Thyroid gland (tissue), 4 donors: ENCODE measurements around the gene FGGY. TPM values are rescaled to one million over a fixed set of nuclear protein-coding genes. Genes with fewer than 3 reads are reported as not detected.

ENCODE experiments used
- DNase-seq, 2 donors: peaks; one replicate each; pipeline ENCODE4 v3.0.0-alpha.2; 2019
- H3K27ac ChIP-seq, 3 donors: fragments of 200-600 bp; sonication (generic); 1 replicate in 2 of 3; 2 replicates in 1 of 3; pipeline ENCODE4 v1.5.1; 2016 to 2019; ENCODE audit warnings: mild to moderate bottlenecking in 1 of 3, moderate library complexity in 1 of 3
- H3K27me3 ChIP-seq: fragments of 200-600 bp; sonication (generic); one replicate; pipeline ENCODE4 v1.5.1; 2019
- H3K36me3 ChIP-seq, 2 donors: fragments of 200-600 bp; sonication (generic); one replicate each; pipeline ENCODE4 v1.5.1; 2016 to 2019
- H3K4me1 ChIP-seq, 2 donors: fragments of 200-600 bp; sonication (generic); one replicate each; pipeline ENCODE4 v1.5.1; 2017 to 2019
- H3K4me3 ChIP-seq, 3 donors: fragments of 200-600 bp; sonication (generic); replicated peaks in 1 of 3; 1 replicate in 2 of 3; 2 replicates in 1 of 3; pipeline ENCODE4 v1.5.1; 2016; ENCODE audit warnings: mild to moderate bottlenecking in 1 of 3
- H3K9me3 ChIP-seq: fragments of 200-600 bp; sonication (generic); one replicate; pipeline ENCODE4 v1.5.1; 2017
- POLR2A ChIP-seq, 2 donors: fragments of 450-650 bp; IDR thresholded peaks; one replicate each; pipeline ENCODE4 v1.6.1; 2017; ENCODE audit warnings: antibody characterized with exemption in 2 of 2, mild to moderate bottlenecking in 2 of 2, moderate library complexity in 1 of 2
- WGBS, 2 donors: methylation state at CpG; one replicate each; pipeline ENCODE4 v1.1.5; 2017; 5-methylcytosine and 5-hydroxymethylcytosine counted together
- intact Hi-C: fragments of 100-400 bp; cut with DNase I; formaldehyde crosslinking; loops from one replicate; pipeline ENCODE4 v1.15.1; 2023
- total RNA-seq, 4 donors: library from RNA; depleted of rRNA; stranded (reverse); fragments of >200 nt; gene quantifications; one replicate each; pipeline ENCODE4 v1.2.3, GENCODE V29; 2016
- TF ChIP-seq, protein P1 (sequence below), 6 experiments: fragments of 200-600 bp in 3 of 6; fragments of 450-650 bp in 3 of 6; sonication (generic) in 3 of 6; IDR thresholded peaks; one replicate each; pipeline ENCODE4 v1.5.1; 2016 to 2019; ENCODE audit warnings: antibody characterized with exemption in 6 of 6, mild to moderate bottlenecking in 2 of 6, inconsistent platforms in 1 of 6, moderate library complexity in 1 of 6

Gene FGGY
- total RNA-seq, 4 donors from 2014 or later = 24.6 to 46.1 (median 36.4) TPM

- peak; percentile 76 to 80 for DNase-seq
- Histone ChIP-seq H3K4me1 (peaks cover 32 to 41% of the 10 kb centered on the region in 2 donors), H3K36me3 (no peaks in the 10 kb centered on the region)
Observed at GRCh38 chr1:59516881-59517280, 220.0 kb downstream of the FGGY start.

DNA sequence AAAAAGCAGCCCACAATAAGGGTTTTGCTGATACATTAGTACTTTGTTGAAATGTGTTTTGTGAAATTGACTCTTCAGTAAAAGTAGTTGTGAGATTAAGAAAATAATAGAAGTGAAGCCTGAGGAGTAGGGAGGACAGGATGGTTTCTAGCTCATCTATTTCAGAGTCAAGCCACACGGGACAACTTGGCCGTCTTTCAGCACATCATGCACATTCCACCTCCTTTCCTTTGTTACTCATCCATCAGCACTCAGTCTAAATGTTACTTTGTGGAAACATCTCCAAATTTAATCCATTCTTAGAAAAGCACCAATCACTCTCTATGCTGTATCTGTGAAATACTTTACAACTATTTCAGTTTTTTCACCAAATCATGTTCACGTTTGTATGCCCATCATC is 223.3 kb downstream of the FGGY start:
- no peaks in the 10 kb centered on the region for H3K9me3 ChIP-seq
- H3K4me3 ChIP-seq = no peak overlapping the region
- H3K36me3 ChIP-seq = no peaks in the 10 kb centered on the region
- WGBS, 2 donors = 85% methylated on average over 3 of the region's 3 CpGs
- no peak overlapping the region for H3K27ac ChIP-seq
- H3K4me1 ChIP-seq = peaks cover 23 to 33% of the 10 kb centered on the region in 2 donors
- TF ChIP-seq POLR2A (IDR thresholded peaks at IDR 0.05) = no peak
- TF ChIP-seq, protein P1, sequence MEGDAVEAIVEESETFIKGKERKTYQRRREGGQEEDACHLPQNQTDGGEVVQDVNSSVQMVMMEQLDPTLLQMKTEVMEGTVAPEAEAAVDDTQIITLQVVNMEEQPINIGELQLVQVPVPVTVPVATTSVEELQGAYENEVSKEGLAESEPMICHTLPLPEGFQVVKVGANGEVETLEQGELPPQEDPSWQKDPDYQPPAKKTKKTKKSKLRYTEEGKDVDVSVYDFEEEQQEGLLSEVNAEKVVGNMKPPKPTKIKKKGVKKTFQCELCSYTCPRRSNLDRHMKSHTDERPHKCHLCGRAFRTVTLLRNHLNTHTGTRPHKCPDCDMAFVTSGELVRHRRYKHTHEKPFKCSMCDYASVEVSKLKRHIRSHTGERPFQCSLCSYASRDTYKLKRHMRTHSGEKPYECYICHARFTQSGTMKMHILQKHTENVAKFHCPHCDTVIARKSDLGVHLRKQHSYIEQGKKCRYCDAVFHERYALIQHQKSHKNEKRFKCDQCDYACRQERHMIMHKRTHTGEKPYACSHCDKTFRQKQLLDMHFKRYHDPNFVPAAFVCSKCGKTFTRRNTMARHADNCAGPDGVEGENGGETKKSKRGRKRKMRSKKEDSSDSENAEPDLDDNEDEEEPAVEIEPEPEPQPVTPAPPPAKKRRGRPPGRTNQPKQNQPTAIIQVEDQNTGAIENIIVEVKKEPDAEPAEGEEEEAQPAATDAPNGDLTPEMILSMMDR (IDR thresholded peaks at IDR 0.05) = no peak
- no peaks in the 10 kb centered on the region for H3K27me3 ChIP-seq
- DNase-seq = no peak
- intact Hi-C loops = no loop called here

More at GRCh38 chr1:59516881-59517280, 220.0 kb downstream of the FGGY start:
- intact Hi-C loops = no loop called here
- Histone ChIP-seq H3K27ac (peak overlapping the region; percentile 70 to 87 (median 80)), H3K9me3 (no peaks in the 10 kb centered on the region), H3K27me3 (no peaks in the 10 kb centered on the region), H3K4me3 (no peak overlapping the region)
- TF ChIP-seq, protein P1 (IDR thresholded peaks at IDR 0.05) = no peak
- no peak for TF ChIP-seq POLR2A (IDR thresholded peaks at IDR 0.05)

DNA sequence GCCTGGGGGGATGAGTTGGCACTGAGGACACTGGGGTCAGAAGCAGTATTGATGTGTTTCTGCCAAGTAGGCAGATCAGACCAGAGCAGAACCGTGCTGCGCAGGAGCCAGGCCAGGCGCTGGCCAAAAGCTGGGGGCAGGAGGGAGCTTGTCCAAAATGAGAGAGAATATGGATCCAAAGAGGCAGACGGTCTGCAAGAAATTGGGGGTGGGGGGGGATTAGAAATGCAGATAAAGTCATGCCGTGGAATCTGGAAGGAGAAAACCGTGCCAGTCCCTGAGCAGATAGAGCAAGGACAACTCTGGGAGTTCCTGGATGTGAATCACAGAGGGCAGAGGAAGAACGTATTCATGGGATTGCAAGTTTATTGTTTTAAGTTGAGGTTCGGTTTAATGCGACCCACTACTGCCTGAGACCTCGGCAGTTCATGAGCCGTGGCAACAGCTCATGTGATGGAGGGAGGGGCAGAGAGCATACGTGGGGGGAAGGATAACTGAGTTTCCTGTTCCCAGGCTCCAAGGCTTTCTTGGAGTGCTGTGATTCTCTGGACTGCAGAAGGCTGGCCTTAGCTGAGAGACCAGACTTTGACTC is 224.0 kb downstream of the FGGY start:
- intact Hi-C loops = no loop called here
- no peak overlapping the region for H3K4me3 ChIP-seq
- H3K36me3 ChIP-seq = no peaks in the 10 kb centered on the region
- 56 to 58% methylated on average over 12 of the region's 12 CpGs for WGBS, 2 donors
- peaks cover 23 to 32% of the 10 kb centered on the region in 2 donors for H3K4me1 ChIP-seq
- peak; percentile 32 to 42 for DNase-seq
- H3K27me3 ChIP-seq = no peaks in the 10 kb centered on the region
- no peaks in the 10 kb centered on the region for H3K9me3 ChIP-seq
- H3K27ac ChIP-seq = peak overlapping the region; percentile 67 to 75 (median 74)
- no peak for TF ChIP-seq POLR2A (IDR thresholded peaks at IDR 0.05)
- TF ChIP-seq, protein P1 (IDR thresholded peaks at IDR 0.05) = no peak

DNA sequence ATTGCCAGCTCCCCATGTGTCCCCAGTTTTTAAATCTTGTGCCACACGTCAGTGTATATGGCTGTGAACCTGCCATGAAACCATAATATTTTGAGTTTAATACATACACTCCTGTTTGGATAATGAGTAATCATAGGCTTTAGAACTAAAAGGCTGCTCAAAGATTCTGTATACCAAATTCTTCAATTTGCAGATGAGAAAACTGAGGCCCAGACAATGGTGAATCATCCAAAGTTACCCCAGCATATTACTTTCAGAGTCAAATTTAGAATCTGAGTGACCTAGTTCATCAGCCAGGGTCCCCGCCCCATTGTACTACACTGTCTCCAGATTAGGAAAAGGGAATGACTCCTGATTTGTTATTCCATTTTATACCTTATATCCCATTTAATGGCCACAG is 224.6 kb downstream of the FGGY start:
- H3K36me3 ChIP-seq = no peaks in the 10 kb centered on the region
- no peaks in the 10 kb centered on the region for H3K9me3 ChIP-seq
- H3K27me3 ChIP-seq = no peaks in the 10 kb centered on the region
- TF ChIP-seq POLR2A (IDR thresholded peaks at IDR 0.05) = no peak
- TF ChIP-seq, protein P1 (IDR thresholded peaks at IDR 0.05) = no peak
- no peak overlapping the region for H3K4me3 ChIP-seq
- peaks cover 17 to 26% of the 10 kb centered on the region in 2 donors for H3K4me1 ChIP-seq
- 87 to 88% methylated on average over 2 of the region's 2 CpGs for WGBS, 2 donors
- peak overlapping the region; percentile 67 to 75 (median 74) for H3K27ac ChIP-seq
- intact Hi-C loops = no loop called here
- DNase-seq = no peak

DNA sequence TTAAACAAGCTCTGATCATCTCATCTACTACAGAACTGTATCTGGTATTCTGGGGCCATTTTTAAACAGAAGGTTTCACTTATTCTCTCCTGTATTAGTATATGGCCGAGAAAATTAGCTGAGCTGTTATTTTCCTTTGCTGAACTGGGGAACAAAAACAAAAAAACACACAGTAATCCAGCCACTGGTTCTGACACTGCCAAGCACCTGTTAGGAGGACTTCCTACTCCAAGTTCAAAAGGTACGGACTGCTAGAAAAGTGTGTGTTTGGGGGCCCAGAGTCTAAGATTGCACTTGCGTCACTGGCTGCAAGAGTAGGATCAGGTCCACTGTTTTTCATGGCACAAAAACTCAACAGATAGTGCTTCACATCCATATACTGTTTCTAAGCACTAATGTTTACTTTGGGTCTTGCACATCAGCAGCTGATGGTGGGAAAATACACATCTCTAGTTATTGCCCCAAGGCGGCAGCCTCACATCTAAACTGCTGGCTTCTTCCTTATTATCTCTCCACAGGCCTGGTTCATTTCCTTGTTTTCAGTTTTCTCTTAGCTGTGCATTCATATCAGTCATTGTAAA is 226.1 kb downstream of the FGGY start:
- H3K9me3 ChIP-seq = no peaks in the 10 kb centered on the region
- peaks cover 13 to 23% of the 10 kb centered on the region in 2 donors for H3K4me1 ChIP-seq
- no peaks in the 10 kb centered on the region for H3K36me3 ChIP-seq
- no peaks in the 10 kb centered on the region for H3K27me3 ChIP-seq
- TF ChIP-seq POLR2A (IDR thresholded peaks at IDR 0.05) = no peak
- TF ChIP-seq, protein P1 (IDR thresholded peaks at IDR 0.05) = no peak
- intact Hi-C loops = no loop called here
- WGBS, 2 donors = 88 to 89% methylated on average over 4 of the region's 4 CpGs
- no peak for DNase-seq
- no peak overlapping the region for H3K4me3 ChIP-seq
- H3K27ac ChIP-seq = no peak overlapping the region
